Mucosa of stomach (tissue), 1 donor: Measurements from ENCODE around the gene MKLN1.

Source experiments
- H3K27me3 ChIP-seq: one replicate; pipeline ENCODE4 v1.7.0; 2013; ENCODE audit warnings: mild to moderate bottlenecking, low read length; ENCODE audit not compliant: control insufficient read depth, insufficient read depth
- H3K36me3 ChIP-seq: one replicate; pipeline ENCODE4 v1.7.0; 2013; ENCODE audit warnings: low read length; ENCODE audit not compliant: control insufficient read depth, insufficient read depth
- H3K4me1 ChIP-seq: one replicate; pipeline ENCODE4 v1.7.0; 2013; ENCODE audit warnings: mild to moderate bottlenecking, low read length; ENCODE audit not compliant: control insufficient read depth, insufficient read depth
- H3K4me3 ChIP-seq: one replicate; pipeline ENCODE4 v1.7.0; 2013; ENCODE audit warnings: low read length
- H3K9ac ChIP-seq: one replicate; pipeline ENCODE4 v1.7.0; 2013; ENCODE audit warnings: mild to moderate bottlenecking, low read length, moderate library complexity
- H3K9me3 ChIP-seq: one replicate; pipeline ENCODE4 v1.7.0; 2013; ENCODE audit warnings: mild to moderate bottlenecking, low read length, moderate library complexity; ENCODE audit not compliant: control insufficient read depth
- donor health status: Pancreatic carcinoma.

Gene MKLN1

DNA sequence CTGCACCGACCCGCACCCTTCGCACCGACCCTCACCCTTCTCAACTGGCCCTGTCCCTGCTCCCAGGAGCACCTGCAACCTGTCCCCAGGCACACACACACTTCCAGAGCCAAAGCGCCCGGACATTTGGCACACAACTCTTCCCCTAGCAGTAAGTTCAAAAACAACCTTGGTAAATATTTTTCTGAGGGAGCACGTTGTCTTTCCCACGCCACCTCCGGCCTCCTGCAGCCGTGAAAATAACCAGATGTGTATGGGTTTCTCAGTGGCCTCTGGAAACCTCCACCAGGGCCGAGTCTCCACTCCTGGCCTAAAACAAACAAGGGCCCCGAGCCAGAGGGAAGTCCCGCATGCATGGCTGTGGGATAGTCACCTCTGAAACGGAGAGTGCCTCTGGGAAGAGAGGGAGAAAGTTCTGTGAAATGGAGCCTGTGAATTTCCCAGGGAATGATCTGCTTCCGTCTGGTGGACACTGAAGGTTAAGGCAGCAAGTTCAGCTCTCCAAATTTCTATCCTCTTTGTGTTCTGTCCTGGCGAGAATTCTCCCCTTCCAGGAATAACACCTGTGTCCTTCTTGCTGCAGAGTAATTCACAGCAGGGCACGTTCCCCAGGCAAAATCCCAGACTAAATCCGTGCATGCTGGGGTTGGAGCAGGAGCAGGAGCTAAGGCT is 213.0 kb downstream of the MKLN1 start:
- Histone ChIP-seq H3K4me1 (peaks cover 11% of the 10 kb centered on the region), H3K9me3 (no peaks in the 10 kb centered on the region), H3K36me3 (no peaks in the 10 kb centered on the region), H3K27me3 (no peaks in the 10 kb centered on the region), H3K4me3 (no peak overlapping the region), H3K9ac (no peak overlapping the region)

GRCh38 chr7:131543298-131543697 is 215.6 kb downstream of the MKLN1 start:
- Histone ChIP-seq H3K4me1 (peaks cover 11% of the 10 kb centered on the region), H3K36me3 (no peaks in the 10 kb centered on the region), H3K9me3 (no peaks in the 10 kb centered on the region), H3K27me3 (no peaks in the 10 kb centered on the region), H3K4me3 (no peak overlapping the region), H3K9ac (no peak overlapping the region)

GRCh38 chr7:131544021-131544420 is 216.3 kb downstream of the MKLN1 start:
- H3K36me3 ChIP-seq: no peaks in the 10 kb centered on the region
- H3K9ac ChIP-seq: no peak overlapping the region
- H3K4me1 ChIP-seq: peaks cover 11% of the 10 kb centered on the region
- no peak overlapping the region for H3K4me3 ChIP-seq
- H3K9me3 ChIP-seq: no peaks in the 10 kb centered on the region
- H3K27me3 ChIP-seq: no peaks in the 10 kb centered on the region

GRCh38 chr7:131544449-131545301 is 217.0 kb downstream of the MKLN1 start:
- no peaks in the 10 kb centered on the region for H3K27me3 ChIP-seq
- H3K9ac ChIP-seq: no peak overlapping the region
- H3K36me3 ChIP-seq: no peaks in the 10 kb centered on the region
- no peak overlapping the region for H3K4me3 ChIP-seq
- peaks cover 11% of the 10 kb centered on the region for H3K4me1 ChIP-seq
- no peaks in the 10 kb centered on the region for H3K9me3 ChIP-seq

DNA sequence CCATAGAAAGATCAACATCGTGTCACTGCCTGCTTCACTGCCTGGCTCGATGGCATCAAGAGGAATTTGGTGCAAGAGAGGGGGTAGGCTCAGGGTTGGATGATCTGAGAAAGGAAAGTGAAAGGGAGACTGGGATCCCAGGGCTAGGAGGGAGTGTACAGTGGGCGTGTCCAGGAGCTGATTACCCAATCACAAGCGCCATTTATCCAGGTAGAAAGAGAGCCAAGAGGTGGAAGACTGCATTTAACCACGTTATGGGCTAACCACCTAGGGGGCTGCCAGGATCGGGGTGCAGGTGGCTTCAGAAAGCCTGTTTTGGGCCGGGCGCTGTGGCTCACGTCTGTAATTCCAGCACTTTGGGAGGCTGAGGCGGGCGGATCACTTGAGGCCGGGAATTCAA is 218.4 kb downstream of the MKLN1 start:
- no peaks in the 10 kb centered on the region for H3K9me3 ChIP-seq
- H3K4me1 ChIP-seq: no peaks in the 10 kb centered on the region
- no peaks in the 10 kb centered on the region for H3K27me3 ChIP-seq
- H3K9ac ChIP-seq: peak overlapping the region; percentile 8
- no peaks in the 10 kb centered on the region for H3K36me3 ChIP-seq
- peak overlapping the region; percentile 23 for H3K4me3 ChIP-seq
